ENCODE data around the gene GALNT10.

GRCh38 chr5:154442801-154443200 lies 252.3 kb downstream of the GALNT10 start:
- TF ChIP-seq USF2 (CRISPR knock-in tag; IDR thresholded peaks at IDR 0.05), result no peak
- no peak for TF ChIP-seq CTCF (IDR thresholded peaks at IDR 0.05)
- TF ChIP-seq NR3C1 (CRISPR knock-in tag; conservative IDR thresholded peaks at IDR 0.05; ENCODE audit: low read depth), result no peak
- TF ChIP-seq, protein P1, sequence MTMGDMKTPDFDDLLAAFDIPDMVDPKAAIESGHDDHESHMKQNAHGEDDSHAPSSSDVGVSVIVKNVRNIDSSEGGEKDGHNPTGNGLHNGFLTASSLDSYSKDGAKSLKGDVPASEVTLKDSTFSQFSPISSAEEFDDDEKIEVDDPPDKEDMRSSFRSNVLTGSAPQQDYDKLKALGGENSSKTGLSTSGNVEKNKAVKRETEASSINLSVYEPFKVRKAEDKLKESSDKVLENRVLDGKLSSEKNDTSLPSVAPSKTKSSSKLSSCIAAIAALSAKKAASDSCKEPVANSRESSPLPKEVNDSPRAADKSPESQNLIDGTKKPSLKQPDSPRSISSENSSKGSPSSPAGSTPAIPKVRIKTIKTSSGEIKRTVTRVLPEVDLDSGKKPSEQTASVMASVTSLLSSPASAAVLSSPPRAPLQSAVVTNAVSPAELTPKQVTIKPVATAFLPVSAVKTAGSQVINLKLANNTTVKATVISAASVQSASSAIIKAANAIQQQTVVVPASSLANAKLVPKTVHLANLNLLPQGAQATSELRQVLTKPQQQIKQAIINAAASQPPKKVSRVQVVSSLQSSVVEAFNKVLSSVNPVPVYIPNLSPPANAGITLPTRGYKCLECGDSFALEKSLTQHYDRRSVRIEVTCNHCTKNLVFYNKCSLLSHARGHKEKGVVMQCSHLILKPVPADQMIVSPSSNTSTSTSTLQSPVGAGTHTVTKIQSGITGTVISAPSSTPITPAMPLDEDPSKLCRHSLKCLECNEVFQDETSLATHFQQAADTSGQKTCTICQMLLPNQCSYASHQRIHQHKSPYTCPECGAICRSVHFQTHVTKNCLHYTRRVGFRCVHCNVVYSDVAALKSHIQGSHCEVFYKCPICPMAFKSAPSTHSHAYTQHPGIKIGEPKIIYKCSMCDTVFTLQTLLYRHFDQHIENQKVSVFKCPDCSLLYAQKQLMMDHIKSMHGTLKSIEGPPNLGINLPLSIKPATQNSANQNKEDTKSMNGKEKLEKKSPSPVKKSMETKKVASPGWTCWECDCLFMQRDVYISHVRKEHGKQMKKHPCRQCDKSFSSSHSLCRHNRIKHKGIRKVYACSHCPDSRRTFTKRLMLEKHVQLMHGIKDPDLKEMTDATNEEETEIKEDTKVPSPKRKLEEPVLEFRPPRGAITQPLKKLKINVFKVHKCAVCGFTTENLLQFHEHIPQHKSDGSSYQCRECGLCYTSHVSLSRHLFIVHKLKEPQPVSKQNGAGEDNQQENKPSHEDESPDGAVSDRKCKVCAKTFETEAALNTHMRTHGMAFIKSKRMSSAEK (CRISPR knock-in tag; IDR thresholded peaks at IDR 0.05; ENCODE audit: borderline replicate concordance), result no peak
- TF ChIP-seq, protein P2, sequence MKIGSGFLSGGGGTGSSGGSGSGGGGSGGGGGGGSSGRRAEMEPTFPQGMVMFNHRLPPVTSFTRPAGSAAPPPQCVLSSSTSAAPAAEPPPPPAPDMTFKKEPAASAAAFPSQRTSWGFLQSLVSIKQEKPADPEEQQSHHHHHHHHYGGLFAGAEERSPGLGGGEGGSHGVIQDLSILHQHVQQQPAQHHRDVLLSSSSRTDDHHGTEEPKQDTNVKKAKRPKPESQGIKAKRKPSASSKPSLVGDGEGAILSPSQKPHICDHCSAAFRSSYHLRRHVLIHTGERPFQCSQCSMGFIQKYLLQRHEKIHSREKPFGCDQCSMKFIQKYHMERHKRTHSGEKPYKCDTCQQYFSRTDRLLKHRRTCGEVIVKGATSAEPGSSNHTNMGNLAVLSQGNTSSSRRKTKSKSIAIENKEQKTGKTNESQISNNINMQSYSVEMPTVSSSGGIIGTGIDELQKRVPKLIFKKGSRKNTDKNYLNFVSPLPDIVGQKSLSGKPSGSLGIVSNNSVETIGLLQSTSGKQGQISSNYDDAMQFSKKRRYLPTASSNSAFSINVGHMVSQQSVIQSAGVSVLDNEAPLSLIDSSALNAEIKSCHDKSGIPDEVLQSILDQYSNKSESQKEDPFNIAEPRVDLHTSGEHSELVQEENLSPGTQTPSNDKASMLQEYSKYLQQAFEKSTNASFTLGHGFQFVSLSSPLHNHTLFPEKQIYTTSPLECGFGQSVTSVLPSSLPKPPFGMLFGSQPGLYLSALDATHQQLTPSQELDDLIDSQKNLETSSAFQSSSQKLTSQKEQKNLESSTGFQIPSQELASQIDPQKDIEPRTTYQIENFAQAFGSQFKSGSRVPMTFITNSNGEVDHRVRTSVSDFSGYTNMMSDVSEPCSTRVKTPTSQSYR (CRISPR knock-in tag; IDR thresholded peaks at IDR 0.05), result no peak
- TF ChIP-seq NR1H2 (CRISPR knock-in tag; IDR thresholded peaks at IDR 0.05), result no peak
- no peak for TF ChIP-seq ZBTB21 (CRISPR knock-in tag; IDR thresholded peaks at IDR 0.05; ENCODE audit: borderline replicate concordance)
- no peak for TF ChIP-seq GABPB1 (CRISPR knock-in tag; IDR thresholded peaks at IDR 0.05)
- no peak for TF ChIP-seq TP53 (CRISPR knock-in tag; IDR thresholded peaks at IDR 0.05)
- no peak for TF ChIP-seq KAT7 (CRISPR knock-in tag; IDR thresholded peaks at IDR 0.05; ENCODE audit: borderline replicate concordance)
- TF ChIP-seq, protein P3, sequence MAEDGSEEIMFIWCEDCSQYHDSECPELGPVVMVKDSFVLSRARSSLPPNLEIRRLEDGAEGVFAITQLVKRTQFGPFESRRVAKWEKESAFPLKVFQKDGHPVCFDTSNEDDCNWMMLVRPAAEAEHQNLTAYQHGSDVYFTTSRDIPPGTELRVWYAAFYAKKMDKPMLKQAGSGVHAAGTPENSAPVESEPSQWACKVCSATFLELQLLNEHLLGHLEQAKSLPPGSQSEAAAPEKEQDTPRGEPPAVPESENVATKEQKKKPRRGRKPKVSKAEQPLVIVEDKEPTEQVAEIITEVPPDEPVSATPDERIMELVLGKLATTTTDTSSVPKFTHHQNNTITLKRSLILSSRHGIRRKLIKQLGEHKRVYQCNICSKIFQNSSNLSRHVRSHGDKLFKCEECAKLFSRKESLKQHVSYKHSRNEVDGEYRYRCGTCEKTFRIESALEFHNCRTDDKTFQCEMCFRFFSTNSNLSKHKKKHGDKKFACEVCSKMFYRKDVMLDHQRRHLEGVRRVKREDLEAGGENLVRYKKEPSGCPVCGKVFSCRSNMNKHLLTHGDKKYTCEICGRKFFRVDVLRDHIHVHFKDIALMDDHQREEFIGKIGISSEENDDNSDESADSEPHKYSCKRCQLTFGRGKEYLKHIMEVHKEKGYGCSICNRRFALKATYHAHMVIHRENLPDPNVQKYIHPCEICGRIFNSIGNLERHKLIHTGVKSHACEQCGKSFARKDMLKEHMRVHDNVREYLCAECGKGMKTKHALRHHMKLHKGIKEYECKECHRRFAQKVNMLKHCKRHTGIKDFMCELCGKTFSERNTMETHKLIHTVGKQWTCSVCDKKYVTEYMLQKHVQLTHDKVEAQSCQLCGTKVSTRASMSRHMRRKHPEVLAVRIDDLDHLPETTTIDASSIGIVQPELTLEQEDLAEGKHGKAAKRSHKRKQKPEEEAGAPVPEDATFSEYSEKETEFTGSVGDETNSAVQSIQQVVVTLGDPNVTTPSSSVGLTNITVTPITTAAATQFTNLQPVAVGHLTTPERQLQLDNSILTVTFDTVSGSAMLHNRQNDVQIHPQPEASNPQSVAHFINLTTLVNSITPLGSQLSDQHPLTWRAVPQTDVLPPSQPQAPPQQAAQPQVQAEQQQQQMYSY (CRISPR knock-in tag; IDR thresholded peaks at IDR 0.05), result no peak
- TF ChIP-seq MYBL2 (CRISPR knock-in tag; IDR thresholded peaks at IDR 0.05), result no peak
- TF ChIP-seq AR (CRISPR knock-in tag; IDR thresholded peaks at IDR 0.05), result no peak
- TF ChIP-seq TCF7 (CRISPR knock-in tag; IDR thresholded peaks at IDR 0.05; ENCODE audit: low read depth), result no peak

All from WTC11 (cell line).